Thyroid gland (tissue), 4 donors: ENCODE data around the gene CNTNAP4. TPM values are rescaled to one million over a fixed set of nuclear protein-coding genes. Genes with fewer than 3 reads are reported as not detected.

Experiments
- DNase-seq, 2 donors: peaks; one replicate each; pipeline ENCODE4 v3.0.0-alpha.2; 2019
- H3K27ac ChIP-seq, 3 donors: fragments of 200-600 bp; sonication (generic); 1 replicate in 2 of 3; 2 replicates in 1 of 3; pipeline ENCODE4 v1.5.1; 2016 to 2019; ENCODE audit warnings: mild to moderate bottlenecking in 1 of 3, moderate library complexity in 1 of 3
- H3K27me3 ChIP-seq: fragments of 200-600 bp; sonication (generic); one replicate; pipeline ENCODE4 v1.5.1; 2019
- H3K36me3 ChIP-seq, 2 donors: fragments of 200-600 bp; sonication (generic); one replicate each; pipeline ENCODE4 v1.5.1; 2016 to 2019
- H3K4me1 ChIP-seq, 2 donors: fragments of 200-600 bp; sonication (generic); one replicate each; pipeline ENCODE4 v1.5.1; 2017 to 2019
- H3K4me3 ChIP-seq, 3 donors: fragments of 200-600 bp; sonication (generic); replicated peaks in 1 of 3; 1 replicate in 2 of 3; 2 replicates in 1 of 3; pipeline ENCODE4 v1.5.1; 2016; ENCODE audit warnings: mild to moderate bottlenecking in 1 of 3
- H3K9me3 ChIP-seq: fragments of 200-600 bp; sonication (generic); one replicate; pipeline ENCODE4 v1.5.1; 2017
- CTCF ChIP-seq, 6 experiments: fragments of 200-600 bp in 3 of 6; fragments of 450-650 bp in 3 of 6; sonication (generic) in 3 of 6; IDR thresholded peaks; one replicate each; pipeline ENCODE4 v1.5.1; 2016 to 2019; ENCODE audit warnings: antibody characterized with exemption in 6 of 6, mild to moderate bottlenecking in 2 of 6, inconsistent platforms in 1 of 6, moderate library complexity in 1 of 6
- POLR2A ChIP-seq, 2 donors: fragments of 450-650 bp; IDR thresholded peaks; one replicate each; pipeline ENCODE4 v1.6.1; 2017; ENCODE audit warnings: antibody characterized with exemption in 2 of 2, mild to moderate bottlenecking in 2 of 2, moderate library complexity in 1 of 2
- WGBS, 2 donors: methylation state at CpG; one replicate each; pipeline ENCODE4 v1.1.5; 2017; 5-methylcytosine and 5-hydroxymethylcytosine counted together
- intact Hi-C: fragments of 100-400 bp; cut with DNase I; formaldehyde crosslinking; loops from one replicate; pipeline ENCODE4 v1.15.1; 2023
- total RNA-seq, 4 donors: library from RNA; depleted of rRNA; stranded (reverse); fragments of >200 nt; gene quantifications; one replicate each; pipeline ENCODE4 v1.2.3, GENCODE V29; 2016

The CNTNAP4 gene
- total RNA-seq, 4 donors from 2014 or later = not detected

- Histone ChIP-seq H3K4me3 (no peak overlapping the region), H3K9me3 (no peaks in the 10 kb centered on the region), H3K4me1 (no peaks in the 10 kb centered on the region), H3K27me3 (no peaks in the 10 kb centered on the region), H3K36me3 (no peaks in the 10 kb centered on the region), H3K27ac (no peak overlapping the region)
- intact Hi-C loops = no loop called here
- TF ChIP-seq CTCF (IDR thresholded peaks at IDR 0.05) = no peak
- TF ChIP-seq POLR2A (IDR thresholded peaks at IDR 0.05) = no peak
- WGBS, 2 donors = 80 to 87% methylated on average over 3 of the region's 3 CpGs
- DNase-seq = no peak
These were observed 225.4 kb downstream of the CNTNAP4 start for GRCh38 chr16:76502555-76502954.

GRCh38 chr16:76503091-76503490, 225.9 kb downstream of the CNTNAP4 start:
- Histone ChIP-seq H3K4me3 (no peak overlapping the region), H3K4me1 (no peaks in the 10 kb centered on the region), H3K9me3 (no peaks in the 10 kb centered on the region), H3K27ac (no peak overlapping the region), H3K36me3 (no peaks in the 10 kb centered on the region), H3K27me3 (no peaks in the 10 kb centered on the region)
- DNase-seq = no peak
- intact Hi-C loops = no loop called here
- TF ChIP-seq CTCF (IDR thresholded peaks at IDR 0.05) = no peak
- no peak for TF ChIP-seq POLR2A (IDR thresholded peaks at IDR 0.05)

DNA sequence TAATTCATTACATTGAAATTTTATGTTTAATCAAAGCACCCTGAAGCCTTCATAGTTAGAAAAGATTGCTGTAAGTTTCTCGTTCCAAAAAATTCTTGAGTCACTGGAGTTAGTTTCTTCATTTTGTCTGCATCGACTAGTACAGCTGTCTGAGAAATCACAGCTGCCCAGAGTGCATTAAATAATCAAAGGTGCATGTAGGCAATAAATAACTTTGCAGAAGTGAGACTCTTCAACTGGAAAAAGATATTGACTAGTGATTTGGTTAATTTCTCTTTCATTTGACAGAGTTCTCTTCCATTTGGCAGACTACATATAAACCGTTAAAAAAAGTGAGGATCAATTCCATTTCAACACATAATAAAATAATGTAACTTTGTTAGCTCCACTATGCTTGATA, 234.0 kb downstream of the CNTNAP4 start:
- Histone ChIP-seq H3K4me3 (no peak overlapping the region), H3K27ac (no peak overlapping the region), H3K9me3 (no peaks in the 10 kb centered on the region), H3K36me3 (no peaks in the 10 kb centered on the region), H3K4me1 (no peaks in the 10 kb centered on the region), H3K27me3 (no peaks in the 10 kb centered on the region)
- no peak for TF ChIP-seq CTCF (IDR thresholded peaks at IDR 0.05)
- TF ChIP-seq POLR2A (IDR thresholded peaks at IDR 0.05) = no peak
- no peak for DNase-seq
- intact Hi-C loops = no loop called here
- 80 to 88% methylated on average over 3 of the region's 3 CpGs for WGBS, 2 donors

- Histone ChIP-seq H3K27ac (no peak overlapping the region), H3K36me3 (no peaks in the 10 kb centered on the region), H3K4me1 (no peaks in the 10 kb centered on the region), H3K4me3 (no peak overlapping the region), H3K9me3 (no peaks in the 10 kb centered on the region), H3K27me3 (no peaks in the 10 kb centered on the region)
- 69 to 71% methylated on average over 1 of the region's 1 CpG for WGBS, 2 donors
- intact Hi-C loops = no loop called here
- DNase-seq = no peak
- TF ChIP-seq CTCF (IDR thresholded peaks at IDR 0.05) (no peak), POLR2A (IDR thresholded peaks at IDR 0.05) (no peak)
These were observed 241.6 kb downstream of the CNTNAP4 start for GRCh38 chr16:76518781-76519180.

DNA sequence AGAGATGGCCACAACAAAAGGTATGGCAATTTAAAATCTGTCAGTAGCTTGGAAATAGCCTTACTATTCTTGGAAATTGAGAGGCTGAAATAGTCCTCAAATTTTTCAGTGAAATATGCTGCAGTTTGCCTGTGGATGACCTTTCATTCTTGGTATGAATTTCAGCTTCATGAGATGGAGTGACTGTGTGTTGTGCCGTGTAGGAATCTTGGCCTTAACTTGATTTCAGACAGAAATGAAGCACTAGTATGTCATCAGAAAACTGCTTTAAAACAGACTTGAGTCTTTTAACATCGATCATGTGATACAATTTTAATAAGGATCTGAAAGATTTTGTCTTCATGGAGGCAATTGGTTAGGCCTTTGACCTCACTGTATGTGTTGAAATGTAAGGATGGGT, 247.2 kb downstream of the CNTNAP4 start:
- H3K27ac ChIP-seq = no peak overlapping the region
- 75 to 81% methylated on average over 2 of the region's 2 CpGs for WGBS, 2 donors
- no peaks in the 10 kb centered on the region for H3K9me3 ChIP-seq
- intact Hi-C loops = no loop called here
- TF ChIP-seq POLR2A (IDR thresholded peaks at IDR 0.05) (no peak), CTCF (IDR thresholded peaks at IDR 0.05) (no peak)
- no peak for DNase-seq
- no peak overlapping the region for H3K4me3 ChIP-seq
- no peaks in the 10 kb centered on the region for H3K27me3 ChIP-seq
- no peaks in the 10 kb centered on the region for H3K4me1 ChIP-seq
- H3K36me3 ChIP-seq = no peaks in the 10 kb centered on the region
